ENCODE results near the gene HDAC3. TPM values are rescaled to one million over a fixed set of nuclear protein-coding genes. Genes with fewer than 3 reads are reported as not detected.

Gene HDAC3
- total RNA-seq (2014; rRNA removed; shearing (Covaris generic)), result 76.5 and 82.1 TPM in 2 replicates

- peak; percentile 78 for DNase-seq (ENCODE audit: low spot score)
These were observed at the start of gene HDAC3, which contains the start of gene RELL2 for GRCh38 chr5:141636413-141637122. TSS of gene HDAC3 (minus strand) at chr5:141636849. CDS start at chr5:141636790, 59 bp downstream. TSS of gene RELL2 (plus strand) at chr5:141636997. CDS start at chr5:141638226, 1,229 bp downstream.

GRCh38 chr5:141685591-141685990, 48.9 kb upstream of the HDAC3 start:
- no peak for DNase-seq (ENCODE audit: low spot score)

DNA sequence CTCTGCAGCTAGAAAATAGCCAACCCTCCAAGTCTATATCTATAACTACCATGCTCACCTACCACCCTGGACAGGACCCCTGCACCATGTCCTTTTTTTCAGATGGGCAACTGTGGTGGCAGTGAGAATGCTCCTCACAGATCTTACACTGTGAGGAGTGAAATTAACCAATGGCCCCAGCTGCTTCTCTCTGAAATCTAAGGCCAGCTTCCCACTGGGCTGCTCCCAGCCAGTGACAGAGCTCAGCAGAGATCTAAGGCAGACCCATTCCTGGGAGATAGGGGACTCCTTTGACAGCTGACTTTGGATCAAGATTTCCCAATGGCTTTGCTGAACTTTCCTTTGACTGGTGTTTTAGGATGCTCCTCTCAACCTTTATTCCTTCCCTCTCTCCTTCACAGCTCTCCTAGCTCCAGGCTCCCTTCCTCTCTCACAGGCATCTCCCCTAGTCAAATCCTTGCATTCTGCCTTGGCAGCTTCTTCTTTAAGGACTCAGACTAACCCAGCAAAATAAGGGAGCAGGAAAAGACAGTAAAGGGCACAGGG, 47.0 kb upstream of the HDAC3 start:
- no peak for DNase-seq (ENCODE audit: low spot score)

DNA sequence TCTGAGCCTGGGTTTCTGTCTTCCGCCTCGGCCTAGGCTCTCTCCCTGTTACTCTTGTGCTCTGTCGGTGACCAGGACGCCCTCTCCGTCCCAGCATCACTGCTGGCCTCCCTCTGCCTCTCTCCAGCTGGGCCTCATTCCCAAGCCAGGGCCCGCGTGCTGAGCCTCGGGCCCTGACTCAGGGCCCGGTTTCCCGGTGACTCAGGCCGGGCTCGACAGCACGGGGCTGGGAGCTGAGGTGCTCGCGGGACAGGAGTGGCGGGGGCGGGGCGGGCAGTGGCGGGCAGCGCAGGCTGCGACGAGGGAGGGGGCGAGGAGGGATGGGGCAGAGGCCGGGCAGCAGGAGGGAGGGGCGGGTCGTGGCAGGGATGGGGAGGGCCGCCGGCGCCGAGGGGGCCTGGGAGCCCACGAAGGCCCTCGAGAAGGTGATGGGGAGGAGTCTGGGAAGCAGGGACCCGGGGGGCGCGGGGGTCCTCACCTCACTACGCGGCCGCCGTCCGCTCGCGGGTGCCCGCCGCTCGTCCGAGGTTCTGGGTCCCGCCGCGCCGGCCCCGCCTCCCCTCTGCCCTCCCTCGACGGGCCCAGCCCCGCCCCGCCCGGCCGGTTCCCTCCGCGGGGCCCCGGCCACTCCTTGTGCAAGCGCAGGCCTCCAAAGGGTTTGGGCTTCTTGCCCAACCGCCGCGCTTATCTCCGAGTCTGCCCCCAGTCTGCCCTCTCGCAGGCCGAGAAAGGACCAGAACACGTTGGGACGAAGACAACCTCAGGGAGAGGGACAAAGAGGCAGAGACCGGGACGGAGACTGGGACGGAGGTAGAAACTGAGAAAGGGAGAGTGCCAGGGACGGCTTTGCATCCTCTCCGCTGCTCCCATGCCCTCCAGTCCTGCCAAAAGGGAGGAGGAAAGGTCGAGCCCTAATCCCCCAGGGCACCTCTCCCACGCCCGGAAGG, 45.3 kb upstream of the HDAC3 start, which contains the start of gene ARAP3:
Gene ARAP3, minus strand, starts transcription at position 536 of the 947 bp plus-strand sequence. CDS start 1,744 bp downstream, outside the sequence.
- peak; percentile 81 for DNase-seq (ENCODE audit: low spot score)

DNA sequence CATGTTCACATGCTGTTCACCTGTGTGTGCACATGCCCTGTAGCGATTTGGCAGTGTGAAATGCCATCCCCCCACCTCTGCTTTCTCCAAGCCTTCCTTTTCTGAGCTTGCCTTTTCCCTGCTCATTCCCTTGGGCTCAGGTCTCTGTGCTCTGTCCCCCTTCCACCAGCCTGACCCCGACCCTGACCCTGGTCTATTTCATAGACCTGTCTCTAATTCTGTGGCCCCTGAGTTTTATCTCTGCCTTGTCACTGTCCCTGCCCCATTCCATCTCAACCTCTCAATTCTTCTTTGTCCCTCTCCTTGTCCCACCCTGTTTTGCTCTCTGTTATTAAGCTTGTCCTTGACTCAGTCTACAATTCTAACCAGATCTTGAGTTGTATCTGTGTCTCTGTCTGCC, 44.6 kb upstream of the HDAC3 start:
- DNase-seq (ENCODE audit: low spot score), result no peak

DNA sequence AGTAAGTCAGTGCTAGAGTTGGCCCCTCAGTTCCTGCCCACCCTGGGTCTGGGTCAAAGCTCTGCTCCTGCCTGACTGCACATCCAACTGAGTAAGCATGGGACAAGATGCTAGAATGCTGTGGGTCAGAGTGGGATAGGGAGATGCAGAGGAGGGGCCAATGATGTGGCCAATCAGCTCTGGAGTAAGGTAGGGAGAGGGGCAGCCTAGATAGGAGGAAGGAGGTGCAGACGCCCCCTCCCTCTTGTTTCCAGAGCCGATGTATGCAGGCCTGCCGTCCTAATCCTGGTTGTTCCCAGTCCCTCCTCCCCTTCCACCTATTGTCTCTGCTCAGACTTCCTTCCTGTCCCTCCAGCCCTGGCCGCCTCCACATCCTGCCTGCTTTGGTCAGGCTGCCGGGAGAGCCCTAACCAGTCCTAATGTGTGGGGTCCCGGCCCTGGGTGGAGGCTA, 44.1 kb upstream of the HDAC3 start:
- peak; percentile 51 for DNase-seq (ENCODE audit: low spot score)

DNA sequence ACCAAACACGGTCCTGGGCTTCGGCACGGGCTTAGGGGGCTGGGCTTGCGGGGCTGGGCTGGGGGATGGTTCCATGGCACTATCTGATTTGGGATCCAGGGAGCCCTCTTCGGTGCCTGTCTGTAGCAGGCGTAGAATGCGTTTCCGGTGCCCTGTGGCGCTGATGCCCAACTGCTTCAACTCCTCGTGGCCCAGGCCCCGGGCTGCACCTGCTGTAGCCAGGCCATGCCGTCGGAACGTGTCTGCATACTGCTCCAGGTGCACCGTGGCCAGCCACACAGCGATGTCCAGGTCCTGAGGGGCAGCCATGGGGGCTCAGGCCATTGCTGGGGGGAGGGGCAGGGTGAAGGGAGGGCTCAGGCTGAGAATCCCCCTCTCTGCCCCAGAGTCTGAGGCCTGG, 43.5 kb upstream of the HDAC3 start:
- no peak for DNase-seq (ENCODE audit: low spot score)

DNA sequence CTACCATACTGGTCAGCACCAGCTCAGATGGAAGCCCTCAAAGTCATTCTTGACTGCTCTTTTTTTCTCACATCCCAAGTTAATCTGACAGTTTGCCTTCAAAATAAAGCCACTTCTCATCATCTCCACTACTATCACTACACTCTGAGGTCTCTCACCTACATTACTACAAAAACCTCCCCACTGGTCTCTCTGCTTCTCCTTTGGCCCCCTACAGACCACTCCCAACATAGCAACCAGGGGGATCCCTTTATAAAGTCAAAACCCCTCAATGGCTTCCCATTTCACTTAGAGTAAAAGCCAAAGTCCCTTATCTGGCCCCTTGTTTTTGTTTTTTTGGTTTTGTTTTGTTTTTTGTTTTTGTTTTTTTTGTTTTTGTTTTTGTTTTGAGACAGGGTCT, 40.8 kb upstream of the HDAC3 start:
- no peak for DNase-seq (ENCODE audit: low spot score)

DNA sequence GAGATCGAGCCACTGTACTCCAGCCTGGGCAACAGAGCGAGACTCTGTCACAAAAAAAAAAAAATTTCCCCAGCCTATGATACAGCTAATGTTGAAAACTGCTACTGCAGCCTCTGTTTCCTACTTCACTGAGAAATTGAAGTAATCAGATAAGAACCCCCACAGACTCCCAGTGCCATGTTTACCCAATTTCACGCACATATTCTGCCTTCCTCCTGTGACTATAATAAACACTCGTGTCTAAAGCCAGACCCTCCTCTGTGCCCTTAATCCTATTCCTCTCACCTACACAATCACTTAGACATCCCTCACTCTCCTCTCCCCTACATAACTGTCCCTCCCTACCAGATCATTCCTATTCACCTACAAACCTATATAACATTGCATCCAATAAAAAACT, 39.0 kb upstream of the HDAC3 start:
- no peak for DNase-seq (ENCODE audit: low spot score)

DNA sequence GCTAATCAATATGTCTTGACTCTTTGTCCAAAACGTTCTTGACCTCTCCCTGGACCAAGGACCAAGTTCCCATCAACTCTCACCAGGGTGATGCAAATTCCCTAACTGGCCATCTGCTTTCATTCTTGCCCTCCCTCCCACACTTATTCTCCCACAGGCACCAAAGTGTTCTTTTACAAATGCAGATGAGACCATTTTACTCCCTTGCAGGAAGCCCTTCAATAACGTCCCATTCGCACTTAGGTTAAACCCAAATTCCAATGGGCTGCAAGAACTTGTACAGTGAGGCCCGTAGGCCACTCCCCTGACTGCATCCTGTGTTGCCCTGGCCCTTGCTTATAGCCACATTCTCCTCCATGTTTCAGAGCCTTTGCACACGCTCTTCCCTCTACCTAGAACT, 38.1 kb upstream of the HDAC3 start:
- no peak for DNase-seq (ENCODE audit: low spot score)

DNA sequence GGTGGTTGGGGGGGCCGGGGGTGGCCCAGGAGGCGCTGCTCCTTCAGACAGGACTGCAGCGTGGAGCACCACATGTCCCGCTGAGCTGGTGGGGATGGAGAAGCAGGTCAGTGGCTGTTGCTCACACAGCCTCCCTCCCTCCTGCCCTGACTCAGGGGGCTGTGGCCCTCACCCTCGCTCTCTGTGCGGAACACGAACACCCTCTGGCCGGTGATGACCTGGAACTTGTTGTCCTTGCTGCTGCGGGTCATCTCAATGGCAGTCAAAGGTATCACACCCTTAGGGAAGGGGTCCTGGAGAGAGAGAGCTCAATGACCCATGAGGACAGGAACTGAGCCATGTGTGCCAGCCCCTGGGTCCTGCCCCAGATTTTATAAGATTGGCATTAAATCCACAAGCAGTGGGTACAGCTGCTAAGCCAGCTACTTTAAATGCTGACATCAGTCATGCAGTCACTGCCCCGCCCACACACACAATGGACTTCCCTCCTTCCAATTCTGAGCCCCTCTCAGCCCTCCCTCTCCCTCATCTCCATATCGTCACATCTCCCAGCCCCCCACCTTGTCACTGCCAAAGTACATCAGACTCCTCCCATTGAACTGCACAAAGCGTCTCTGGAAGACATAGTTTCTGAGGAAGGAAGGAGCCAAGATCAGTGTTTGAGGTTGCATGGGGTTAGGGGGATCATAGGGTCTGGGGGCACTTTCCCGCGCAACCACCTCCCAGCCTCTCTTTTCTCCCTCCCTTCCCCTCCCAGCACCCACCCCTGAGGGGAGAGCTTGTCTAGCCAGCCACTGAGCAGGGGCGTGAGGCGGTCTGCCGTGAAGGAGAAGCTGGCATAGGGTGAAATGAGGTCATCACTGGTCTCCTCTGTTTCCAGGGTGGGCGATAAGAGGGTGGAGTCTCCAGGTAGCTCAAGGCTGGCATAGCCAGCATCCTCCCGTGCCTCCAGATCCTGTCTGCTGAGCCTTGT, 36.5 kb upstream of the HDAC3 start:
- no peak for DNase-seq (ENCODE audit: low spot score)

- DNase-seq (ENCODE audit: low spot score), result no peak
These were observed 35.6 kb upstream of the HDAC3 start for GRCh38 chr5:141672071-141672840.

DNA sequence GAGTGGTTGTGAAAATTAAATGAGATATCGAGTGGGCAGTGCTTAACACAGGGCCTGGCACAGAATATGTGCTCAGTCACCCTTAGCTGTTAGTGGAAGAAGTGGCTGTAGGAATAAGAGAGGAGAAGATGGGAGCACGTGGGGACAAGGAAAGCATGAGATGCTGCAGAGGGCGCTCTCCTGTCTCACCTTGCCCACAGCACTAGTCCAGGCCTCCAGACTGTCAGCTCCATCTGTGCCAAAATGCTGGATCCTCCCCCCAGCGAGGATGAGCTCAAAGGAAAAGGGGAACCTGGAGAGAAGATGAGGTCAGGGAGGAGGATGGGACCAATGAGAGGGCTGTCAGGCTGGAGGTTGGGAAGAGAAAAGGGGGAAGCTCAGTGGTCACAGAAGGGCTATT, 32.9 kb upstream of the HDAC3 start:
- DNase-seq (ENCODE audit: low spot score), result no peak

DNA sequence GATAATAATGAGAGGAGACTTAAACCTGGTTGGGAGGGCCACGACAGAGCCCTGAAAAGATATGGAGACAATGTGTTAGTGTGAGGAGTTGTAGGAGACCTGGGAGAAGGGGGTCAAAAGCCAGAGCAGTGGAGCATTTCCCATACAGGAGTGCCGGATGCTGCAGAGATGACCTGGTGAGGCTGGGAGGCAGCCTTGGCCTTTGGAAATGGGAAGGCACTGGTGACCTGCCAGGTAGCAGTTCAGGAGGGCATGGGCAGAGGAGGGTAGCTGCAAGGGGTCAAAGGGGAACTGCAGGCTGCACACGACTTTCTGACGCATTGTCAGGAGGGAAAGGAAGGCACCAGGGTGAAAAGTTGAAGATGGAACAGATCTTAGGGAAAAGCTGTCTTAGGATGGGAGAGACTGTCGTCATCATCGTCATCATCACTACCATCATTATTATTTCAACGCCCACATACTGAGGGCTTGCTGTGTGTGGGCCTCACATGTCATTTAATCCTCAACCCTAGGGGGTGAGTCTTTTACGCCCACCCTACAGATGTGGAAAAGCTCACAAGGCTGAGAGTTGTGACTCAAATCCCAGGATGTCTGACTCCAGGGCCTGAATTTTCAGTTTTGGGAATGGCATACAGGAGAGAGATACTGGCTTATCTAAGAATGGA, 32.1 kb upstream of the HDAC3 start:
- no peak for DNase-seq (ENCODE audit: low spot score)

DNA sequence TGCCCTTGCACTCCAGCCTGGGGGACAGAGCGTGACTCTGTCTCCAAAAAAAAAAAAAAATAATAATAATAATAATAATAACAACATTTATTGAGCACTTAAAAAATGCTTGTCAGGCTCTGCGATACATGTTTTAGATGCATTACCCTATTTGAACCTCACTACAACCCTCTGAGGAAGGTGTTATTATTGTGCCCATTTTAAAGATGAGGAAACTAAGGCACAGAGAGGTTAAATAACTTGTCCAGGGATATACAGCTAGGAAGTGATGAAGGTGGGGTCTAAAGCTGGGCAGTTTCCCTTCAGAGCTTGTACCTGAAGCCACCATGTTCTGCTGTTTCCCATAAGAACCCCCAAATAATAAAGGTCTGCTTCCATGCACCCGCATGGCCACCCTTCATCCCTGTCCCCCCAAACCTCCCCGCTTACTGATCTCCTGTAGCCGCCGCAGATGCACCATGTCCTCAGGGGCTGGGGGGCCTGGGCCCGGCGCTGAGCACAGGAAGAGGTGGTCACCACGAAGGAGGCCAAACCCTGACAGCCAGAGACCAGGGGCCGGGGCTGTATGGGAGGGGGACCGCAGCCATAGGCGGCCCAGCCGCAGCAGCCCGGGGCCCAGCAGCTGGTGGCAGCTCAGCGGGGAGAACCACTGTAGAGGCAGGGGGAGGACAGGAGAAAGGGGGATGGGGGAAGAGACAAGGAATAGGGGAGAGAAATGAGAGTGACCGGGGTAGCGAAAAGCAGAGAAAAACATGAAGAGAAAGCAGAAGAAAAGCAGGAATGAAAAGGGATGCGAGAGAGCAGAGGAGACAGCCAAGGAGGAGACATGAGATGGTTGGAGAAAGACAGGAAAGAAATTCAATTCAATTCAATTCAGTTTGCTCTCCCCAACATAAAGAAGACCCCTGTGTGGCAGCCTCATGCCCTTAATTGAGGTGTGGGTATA, 29.6 kb upstream of the HDAC3 start:
- DNase-seq (ENCODE audit: low spot score), result no peak

DNA sequence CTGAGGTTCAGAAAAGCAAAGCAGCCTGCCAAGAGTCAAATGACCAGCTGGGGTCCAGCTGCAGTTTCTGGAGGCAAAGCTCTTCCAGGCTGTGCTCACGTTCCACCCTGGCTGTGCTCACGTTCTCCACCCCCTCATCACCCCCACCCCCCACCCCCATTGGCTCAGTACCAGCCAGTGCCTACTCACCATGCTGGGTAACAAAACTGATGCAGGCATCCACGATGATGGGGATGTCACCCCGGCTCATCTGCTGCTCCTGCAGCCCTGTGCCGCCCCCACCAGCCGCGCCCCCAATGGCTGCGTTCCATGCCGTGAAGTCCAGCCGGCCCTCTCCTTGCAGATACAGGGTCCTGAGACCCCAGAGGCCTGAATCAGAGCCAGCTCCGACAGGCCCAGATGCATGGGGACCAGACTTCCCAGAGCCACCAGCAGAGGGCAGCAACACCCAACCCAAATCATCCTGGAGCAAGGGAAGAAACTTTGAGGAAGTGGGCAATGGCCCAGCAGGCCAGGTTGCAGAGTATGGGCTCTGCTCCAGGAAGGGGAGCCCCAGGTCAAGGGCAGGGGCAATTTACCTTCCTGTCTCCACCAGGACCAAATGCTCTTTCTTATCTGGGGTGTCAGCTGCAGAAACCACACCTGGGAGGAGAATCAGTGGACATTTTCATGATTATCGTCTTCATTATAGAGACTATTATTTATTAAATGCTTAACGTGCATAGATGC, 28.2 kb upstream of the HDAC3 start:
- DNase-seq (ENCODE audit: low spot score), result peak; percentile 47

- no peak for DNase-seq (ENCODE audit: low spot score)
These were observed 26.9 kb upstream of the HDAC3 start for GRCh38 chr5:141663506-141663905.

DNA sequence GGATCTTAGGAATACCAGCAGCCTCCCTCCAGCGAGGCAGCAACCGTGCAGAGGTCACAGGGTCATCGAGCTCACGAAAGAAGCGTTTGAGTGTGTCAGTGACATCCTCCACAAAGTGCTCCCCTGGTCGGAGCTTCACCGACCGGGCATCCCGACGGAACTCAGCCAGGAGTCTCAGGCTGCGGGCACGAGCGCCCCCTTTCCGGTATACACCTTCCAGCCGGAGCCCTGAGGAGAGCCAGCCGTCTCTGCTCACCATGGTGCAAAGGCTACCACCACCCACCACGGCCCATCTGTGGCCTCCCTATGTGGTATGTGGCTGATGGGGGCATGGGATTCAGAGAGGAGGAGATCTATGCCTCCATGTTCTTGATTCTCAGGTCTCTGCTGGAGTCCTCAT, 25.4 kb upstream of the HDAC3 start:
- DNase-seq (ENCODE audit: low spot score), result no peak
